Kidney (tissue), 14 donors: ENCODE measurements around the gene DEFB121. TPM values are rescaled to one million over a fixed set of nuclear protein-coding genes. Genes with fewer than 3 reads are reported as not detected.

Experiments
- DNase-seq, 5 donors: peaks; one replicate each; pipeline ENCODE4 v3.0.0-alpha.2; 2013 to 2020
- FAIRE-seq: peaks from 2 replicates; lab custom pipeline; 2012; peaks lifted over from hg19 to GRCh38; lab: Jason Lieb, UNC
- H3K27ac ChIP-seq, 2 donors: one replicate each; pipeline ENCODE4 v1.7.0; 2013; ENCODE audit warnings: low read depth in 2 of 2, low read length in 2 of 2, inconsistent platforms in 1 of 2
- H3K27me3 ChIP-seq: one replicate; pipeline ENCODE4 v1.7.1; 2013; ENCODE audit warnings: low read length, inconsistent platforms; ENCODE audit not compliant: control insufficient read depth, insufficient read depth
- H3K36me3 ChIP-seq, 3 donors: one replicate each; pipeline versions ENCODE4 v1.7.0 to v1.7.1; 2013; ENCODE audit warnings: low read length in 3 of 3, control low read depth in 1 of 3, inconsistent platforms in 1 of 3; ENCODE audit not compliant: insufficient read depth in 3 of 3, control insufficient read depth in 2 of 3
- H3K4me1 ChIP-seq, 3 donors: one replicate each; pipeline versions ENCODE4 v1.7.0 to v1.7.1; 2013; ENCODE audit warnings: low read length in 3 of 3, inconsistent platforms in 1 of 3, low read depth in 1 of 3; ENCODE audit not compliant: control insufficient read depth in 2 of 3, insufficient read depth in 2 of 3
- H3K4me3 ChIP-seq, 3 donors: one replicate each; pipeline versions ENCODE4 v1.7.0 to v1.8.1; 2013; ENCODE audit warnings: low read length in 3 of 3, control low read depth in 1 of 3, inconsistent platforms in 1 of 3
- H3K9ac ChIP-seq, 3 donors: one replicate each; pipeline versions ENCODE4 v1.7.0 to v1.7.1; 2013; ENCODE audit warnings: low read length in 3 of 3, control low read depth in 1 of 3, inconsistent platforms in 1 of 3
- H3K9me3 ChIP-seq, 3 donors: one replicate each; pipeline versions ENCODE4 v1.7.0 to v1.7.1; 2013; ENCODE audit warnings: low read length in 3 of 3, control low read depth in 1 of 3, inconsistent platforms in 1 of 3; ENCODE audit not compliant: control insufficient read depth in 2 of 3, insufficient read depth in 1 of 3
- intact Hi-C: fragments of 100-400 bp; cut with DNase I; formaldehyde crosslinking; loops from one replicate; pipeline ENCODE4 v1.11.1; 2022
- polyA plus RNA-seq: library from polyadenylated mRNA; stranded (reverse); fragments of 350-450 nt; fragmentation: Illumina TruSeq; extraction: RNeasy Lipid Tissue Mini Kit (QIAGEN cat#74804); gene quantifications from one replicate; pipeline ENCODE4 v1.2.3, GENCODE V29; 2014; ENCODE audit warnings: low read depth, low replicate concordance; ENCODE audit not compliant: insufficient read depth
- total RNA-seq: library from RNA; stranded (reverse); fragmentation: NEBNext Ultra II Directional; extraction: Animal tissue kit (Norgen Biotek cat#: 25700); gene quantifications from one replicate; pipeline ENCODE4 v1.2.1, GENCODE V29; 2021
- TF ChIP-seq, protein P1 (sequence below): IDR thresholded peaks from 3 replicates; pipeline ENCODE4 v1.5.1; 2012; ENCODE audit warnings: mild to moderate bottlenecking, moderate library complexity, borderline replicate concordance; ENCODE audit not compliant: insufficient read depth; ENCODE audit errors: extremely low read depth
- donor health status: control.
- donor health status: control.
- donor health status: control.
- donor health status: control.
- donor health status: control.
- donor health status: DM: yes; HTN: yes; CAD: no.
- donor health status: Normal renal cell carcinoma (clear cell type).

Gene DEFB121
- total and polyA plus RNA-seq, 2 donors from 2014 or later, result not detected

- TF ChIP-seq, protein P1, sequence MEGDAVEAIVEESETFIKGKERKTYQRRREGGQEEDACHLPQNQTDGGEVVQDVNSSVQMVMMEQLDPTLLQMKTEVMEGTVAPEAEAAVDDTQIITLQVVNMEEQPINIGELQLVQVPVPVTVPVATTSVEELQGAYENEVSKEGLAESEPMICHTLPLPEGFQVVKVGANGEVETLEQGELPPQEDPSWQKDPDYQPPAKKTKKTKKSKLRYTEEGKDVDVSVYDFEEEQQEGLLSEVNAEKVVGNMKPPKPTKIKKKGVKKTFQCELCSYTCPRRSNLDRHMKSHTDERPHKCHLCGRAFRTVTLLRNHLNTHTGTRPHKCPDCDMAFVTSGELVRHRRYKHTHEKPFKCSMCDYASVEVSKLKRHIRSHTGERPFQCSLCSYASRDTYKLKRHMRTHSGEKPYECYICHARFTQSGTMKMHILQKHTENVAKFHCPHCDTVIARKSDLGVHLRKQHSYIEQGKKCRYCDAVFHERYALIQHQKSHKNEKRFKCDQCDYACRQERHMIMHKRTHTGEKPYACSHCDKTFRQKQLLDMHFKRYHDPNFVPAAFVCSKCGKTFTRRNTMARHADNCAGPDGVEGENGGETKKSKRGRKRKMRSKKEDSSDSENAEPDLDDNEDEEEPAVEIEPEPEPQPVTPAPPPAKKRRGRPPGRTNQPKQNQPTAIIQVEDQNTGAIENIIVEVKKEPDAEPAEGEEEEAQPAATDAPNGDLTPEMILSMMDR, result no peak
- H3K9ac ChIP-seq, result no peak overlapping the region
- DNase-seq, result no peak
- no peak for FAIRE-seq
- H3K4me3 ChIP-seq, result no peak overlapping the region
- intact Hi-C loops, result no loop called here
- H3K4me1 ChIP-seq, result no peaks in the 10 kb centered on the region
- no peaks in the 10 kb centered on the region for H3K27me3 ChIP-seq
- no peak overlapping the region for H3K27ac ChIP-seq
- no peaks in the 10 kb centered on the region for H3K36me3 ChIP-seq
- peaks cover 0 to 2% (median 0%) of the 10 kb centered on the region in 3 donors for H3K9me3 ChIP-seq
Observed at GRCh38 chr20:31355981-31356380, 50.0 kb downstream of the DEFB121 start.

Other genes with a start within 250 kb of the DEFB121 start
- not detected for gene DEFB115, start 148.6 kb downstream of the DEFB121 start, total RNA-seq
- gene DEFB115, start 148.6 kb downstream of the DEFB121 start, polyA plus RNA-seq, result not detected
- not detected for gene DEFB116, start 97.6 kb downstream of the DEFB121 start, total RNA-seq
- not detected for gene DEFB116, start 97.6 kb downstream of the DEFB121 start, polyA plus RNA-seq
- not detected for gene DEFB118, start 37.6 kb downstream of the DEFB121 start, total RNA-seq
- gene DEFB118, start 37.6 kb downstream of the DEFB121 start, polyA plus RNA-seq, result not detected
- gene DEFB119, start 15.6 kb downstream of the DEFB121 start, total RNA-seq, result not detected
- gene DEFB119, start 15.6 kb downstream of the DEFB121 start, polyA plus RNA-seq, result not detected
- not detected for gene DEFB123, start 34.4 kb upstream of the DEFB121 start, total RNA-seq
- not detected for gene DEFB123, start 34.4 kb upstream of the DEFB121 start, polyA plus RNA-seq
- 2.5 TPM for gene DEFB124, start 68.9 kb upstream of the DEFB121 start, total RNA-seq
- gene DEFB124, start 68.9 kb upstream of the DEFB121 start, polyA plus RNA-seq, result not detected
- 2.5 TPM for gene REM1, start 69.1 kb upstream of the DEFB121 start, total RNA-seq
- gene REM1, start 69.1 kb upstream of the DEFB121 start, polyA plus RNA-seq, result 2.0 TPM
- gene HM13, start 108.2 kb upstream of the DEFB121 start, total RNA-seq, result 174 TPM
- 154 TPM for gene HM13, start 108.2 kb upstream of the DEFB121 start, polyA plus RNA-seq
- gene ID1, start 199.1 kb upstream of the DEFB121 start, total RNA-seq, result 189 TPM
- gene ID1, start 199.1 kb upstream of the DEFB121 start, polyA plus RNA-seq, result 293 TPM
- 1.3 TPM for gene COX4I2, start 231.7 kb upstream of the DEFB121 start, total RNA-seq
- gene COX4I2, start 231.7 kb upstream of the DEFB121 start, polyA plus RNA-seq, result 6.9 TPM